ENCODE results near the gene TMED1.
"Not testable (repeated sequence)": the region's sequence is repeated elsewhere in the genome, so short reads cannot be mapped to it uniquely, and the experiment has no call there.

The TMED1 gene, protein sequence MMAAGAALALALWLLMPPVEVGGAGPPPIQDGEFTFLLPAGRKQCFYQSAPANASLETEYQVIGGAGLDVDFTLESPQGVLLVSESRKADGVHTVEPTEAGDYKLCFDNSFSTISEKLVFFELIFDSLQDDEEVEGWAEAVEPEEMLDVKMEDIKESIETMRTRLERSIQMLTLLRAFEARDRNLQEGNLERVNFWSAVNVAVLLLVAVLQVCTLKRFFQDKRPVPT

GRCh38 chr19:10835754-10836478, at the start of gene TMED1:
TMED1 (minus strand) TSS chr19:10836212; CDS start chr19:10836191, 21 bp downstream.
- DNase-seq = peak; percentile 100

DNA sequence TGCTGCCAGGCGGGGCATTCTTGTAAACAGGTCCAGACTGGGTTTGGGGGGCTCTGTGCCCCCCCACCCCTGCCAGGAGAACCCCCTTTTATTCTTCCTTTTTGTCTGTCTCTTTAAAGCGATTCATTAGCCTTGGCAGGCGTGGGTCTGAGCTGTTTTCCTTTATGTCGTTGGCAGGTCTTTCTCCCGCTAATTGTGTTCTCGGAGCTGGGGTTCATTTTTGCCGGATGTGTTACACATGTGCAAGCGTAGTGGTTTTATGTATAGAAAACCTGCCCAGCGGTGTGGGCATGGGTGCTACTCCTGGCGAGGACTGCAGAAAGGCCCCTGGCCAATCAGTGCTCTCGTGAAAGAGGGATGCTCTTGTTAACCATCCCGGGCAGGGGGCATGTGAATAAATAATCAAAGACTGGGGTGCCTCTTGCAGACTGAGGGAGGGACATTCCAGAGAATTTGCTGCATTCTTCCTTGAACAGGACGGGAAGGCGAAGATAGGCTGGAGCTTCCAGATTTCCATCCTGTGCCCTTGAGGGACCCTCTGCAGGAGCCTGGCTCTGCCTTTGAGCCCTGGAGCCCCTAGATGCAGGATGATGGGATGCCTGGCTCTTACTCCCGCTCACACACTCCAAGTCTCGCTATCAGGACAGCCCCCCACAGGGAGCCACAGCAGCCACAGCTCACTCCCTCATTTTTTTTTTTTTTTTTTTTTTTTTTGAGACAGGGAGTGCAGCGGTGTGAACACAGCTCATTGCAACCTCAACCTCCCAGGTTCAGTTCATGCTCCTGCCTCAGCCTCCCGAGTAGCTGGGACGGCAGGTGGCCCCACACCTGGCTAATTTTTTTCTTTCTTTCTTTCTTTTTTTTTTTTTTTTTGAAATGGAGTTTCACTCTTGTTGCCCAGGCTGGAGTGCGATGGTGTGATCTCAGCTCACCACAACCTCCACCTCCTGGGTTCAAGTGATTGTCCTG, 49.5 kb upstream of the TMED1 start:
- no peak for DNase-seq

DNA sequence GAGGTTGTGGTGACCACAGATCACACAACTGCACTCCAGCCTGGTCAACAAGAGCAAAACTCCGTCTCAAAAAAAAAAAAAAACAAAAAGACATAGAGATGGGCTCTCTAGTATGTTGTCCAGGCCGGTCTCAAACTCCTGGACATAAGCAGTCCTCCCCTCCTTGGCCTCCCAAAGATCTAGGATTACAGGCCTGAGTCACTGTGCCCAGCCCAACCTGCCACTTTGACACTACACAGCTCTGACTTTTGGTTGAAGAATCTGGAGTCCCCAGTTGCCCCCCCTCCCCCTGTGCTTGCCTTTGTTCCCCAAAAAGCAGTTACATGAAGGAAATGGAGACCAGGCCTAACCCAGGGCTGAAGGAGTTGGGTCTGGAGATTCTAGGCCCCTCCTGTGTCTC, 48.3 kb upstream of the TMED1 start:
- no peak for DNase-seq

DNA sequence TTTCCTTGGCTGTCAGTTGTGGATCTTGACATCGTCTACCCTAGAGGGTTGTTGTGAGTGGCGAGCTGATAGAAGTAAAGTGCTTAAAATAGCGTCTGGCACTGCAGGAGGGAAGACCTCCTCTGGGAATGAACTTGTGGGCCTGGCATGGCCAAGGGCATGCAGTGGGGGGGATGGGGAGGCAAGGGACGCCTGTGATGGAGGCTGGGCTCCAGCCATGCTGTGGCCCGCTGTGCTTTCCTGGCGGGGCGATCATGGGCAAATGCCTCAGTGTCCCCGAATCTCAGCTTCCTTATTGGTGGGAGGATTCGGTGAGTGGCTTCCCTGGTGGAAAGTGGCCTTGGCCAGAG, 46.1 kb upstream of the TMED1 start:
- no peak for DNase-seq

DNA sequence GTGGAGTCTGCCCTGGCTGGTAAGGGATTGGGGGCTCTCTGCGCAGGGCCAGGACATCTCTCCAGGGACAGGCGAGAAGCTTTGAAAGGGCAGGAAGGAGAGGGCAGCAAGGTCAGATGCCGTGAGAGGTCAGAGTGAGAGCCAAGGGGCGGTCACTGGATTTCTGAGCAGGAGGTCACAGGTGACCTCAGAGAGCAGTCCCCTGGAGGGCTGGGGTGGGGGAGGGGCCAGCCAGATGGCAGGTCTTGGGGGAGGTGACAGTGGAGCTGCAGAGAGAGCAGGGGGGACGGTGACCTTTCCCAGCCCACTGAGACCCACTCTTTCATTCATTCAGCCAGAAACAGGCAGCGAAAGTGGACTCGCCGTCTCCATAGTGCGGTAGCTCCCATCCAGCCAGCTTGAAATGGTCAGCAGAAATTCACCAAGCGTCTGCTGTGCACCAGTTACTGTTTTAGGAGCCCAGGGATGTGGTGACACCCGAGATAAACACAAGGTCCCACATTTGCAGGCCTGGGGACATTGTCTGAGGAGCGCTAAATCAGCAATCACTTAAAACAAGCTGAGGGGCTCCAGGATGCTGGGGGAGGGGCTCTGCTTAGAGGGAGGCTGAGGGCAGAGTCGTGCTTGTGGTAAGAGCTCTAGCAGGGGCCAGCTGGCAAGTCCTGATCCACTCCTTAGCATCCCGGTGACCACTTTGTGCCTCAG, 45.5 kb upstream of the TMED1 start:
- DNase-seq = no peak

DNA sequence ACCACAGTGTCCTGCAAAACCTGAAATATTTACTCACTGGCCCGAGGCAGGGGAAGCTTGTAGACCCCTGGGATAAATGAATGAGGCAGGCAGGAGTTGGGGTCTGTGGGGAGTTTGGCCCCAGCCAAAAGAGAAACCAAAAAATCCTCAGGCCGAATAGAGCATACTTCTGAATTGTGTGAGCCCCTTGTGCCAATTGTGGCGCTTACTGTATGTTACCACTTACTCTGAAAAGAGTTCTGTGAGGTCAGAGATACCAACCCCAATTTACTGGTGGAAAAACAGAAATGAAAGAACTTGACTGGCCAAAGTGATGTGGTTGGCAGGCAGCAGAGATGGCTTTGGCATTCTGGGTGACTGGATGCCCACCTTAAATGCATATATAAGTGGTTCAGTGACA, 42.2 kb upstream of the TMED1 start:
- DNase-seq = no peak

DNA sequence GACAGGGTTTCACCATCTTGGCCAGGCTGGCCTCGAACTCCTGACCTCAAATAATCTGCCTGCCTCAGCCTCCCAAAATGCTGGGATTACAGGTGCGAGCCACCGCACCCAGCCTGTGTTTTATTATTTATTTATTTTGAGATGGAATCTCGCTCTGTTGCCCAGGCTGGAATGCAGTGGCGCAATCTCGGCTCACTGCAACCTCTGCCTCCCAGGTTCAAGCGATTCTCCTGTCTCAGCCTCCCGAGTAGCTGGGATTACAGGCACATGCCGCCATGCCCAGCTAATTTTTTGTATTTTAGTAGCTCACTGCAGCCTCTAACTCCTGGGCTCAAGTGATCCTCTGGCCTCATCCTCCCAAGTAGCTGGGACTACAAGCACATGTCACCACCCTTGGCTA, 41.6 kb upstream of the TMED1 start:
- not testable (repeated sequence) for DNase-seq

- DNase-seq = no peak
Observed at GRCh38 chr19:10876459-10877240, 40.6 kb upstream of the TMED1 start.

DNA sequence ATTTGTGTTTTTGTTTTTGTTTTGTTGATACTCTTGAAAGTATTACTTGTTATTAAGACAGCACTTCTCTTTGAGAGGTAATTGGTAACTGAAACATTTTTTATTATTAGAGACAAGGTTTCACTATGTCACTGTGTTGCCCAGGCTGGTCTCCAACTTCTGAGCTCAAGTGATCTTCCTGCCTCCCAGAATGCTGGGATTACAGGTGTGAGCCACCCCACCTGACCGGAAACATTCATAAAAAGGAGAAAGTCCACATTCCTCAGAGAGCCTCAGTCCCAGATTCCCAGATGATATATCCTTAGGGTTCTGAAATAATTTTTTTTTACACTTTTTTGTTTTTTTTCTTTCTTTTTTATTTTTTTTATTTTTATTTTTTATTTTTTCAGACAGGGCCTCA, 38.0 kb upstream of the TMED1 start:
- no peak for DNase-seq

GRCh38 chr19:10872546-10873107, 36.6 kb upstream of the TMED1 start:
- DNase-seq = no peak

DNA sequence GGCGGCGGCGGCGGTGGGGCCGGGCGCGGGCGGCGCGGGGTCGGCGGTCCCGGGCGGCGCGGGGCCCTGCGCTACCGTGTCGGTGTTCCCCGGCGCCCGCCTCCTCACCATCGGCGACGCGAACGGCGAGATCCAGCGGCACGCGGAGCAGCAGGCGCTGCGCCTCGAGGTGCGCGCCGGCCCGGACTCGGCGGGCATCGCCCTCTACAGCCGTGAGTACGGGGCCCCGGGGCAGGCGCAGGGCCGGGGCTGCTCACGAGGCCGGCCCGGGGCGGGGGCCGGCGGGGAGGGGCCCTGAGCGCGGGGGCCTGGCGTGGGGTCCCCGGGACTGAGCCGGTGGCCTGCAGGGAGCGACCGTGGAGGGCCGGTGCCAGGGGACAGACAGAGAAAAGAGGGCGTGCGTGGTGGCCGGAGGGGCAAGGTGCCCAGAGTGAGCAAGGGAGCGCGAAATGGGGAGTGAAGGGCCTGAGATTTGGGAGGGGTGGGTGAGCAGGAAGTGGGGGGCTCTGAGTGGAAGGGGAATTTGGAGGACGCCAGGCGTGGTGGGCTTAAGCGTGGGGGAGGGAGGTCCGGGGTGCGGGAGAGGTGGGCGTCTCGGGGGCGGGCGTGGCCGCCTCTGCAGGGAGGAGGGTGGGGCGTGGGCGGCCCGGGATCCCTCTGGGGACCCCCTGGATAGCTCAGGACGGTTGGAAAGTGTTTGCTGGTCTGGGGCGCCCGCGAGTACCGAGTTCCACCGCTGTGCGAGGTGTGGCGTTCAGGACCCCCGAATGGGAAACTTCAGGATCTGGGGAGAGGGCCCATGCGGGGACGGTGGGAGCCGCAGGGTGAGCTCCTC, 35.9 kb upstream of the TMED1 start:
- DNase-seq = no peak

- peak; percentile 99 for DNase-seq
Observed at GRCh38 chr19:10870955-10871603, 35.1 kb upstream of the TMED1 start, which contains the start of gene CARM1. CARM1 (plus strand) TSS chr19:10871553; CDS start chr19:10871703, 150 bp downstream.

- DNase-seq = no peak
Observed at GRCh38 chr19:10870501-10870954, 34.5 kb upstream of the TMED1 start.

DNA sequence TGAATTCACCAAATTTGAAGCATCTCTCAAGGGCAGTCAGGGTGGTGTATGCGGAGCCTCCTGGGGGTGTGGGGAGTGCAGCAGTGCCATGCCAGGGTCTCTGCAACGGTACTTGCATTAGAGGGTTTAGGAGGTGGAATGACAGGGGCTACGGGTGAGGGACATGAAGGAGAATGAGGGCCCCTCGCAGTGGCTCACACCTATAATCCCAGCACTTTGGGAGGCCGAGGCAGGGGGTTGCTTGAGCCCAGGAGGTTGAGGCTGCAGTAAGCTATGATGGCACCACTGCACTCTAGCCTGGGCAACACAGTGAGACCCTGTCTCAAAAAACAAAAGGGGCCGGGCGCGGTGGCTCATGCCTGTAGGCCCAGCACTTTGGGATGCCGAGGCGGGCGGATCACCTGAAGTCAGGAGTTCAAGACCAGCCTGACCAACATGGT, 33.9 kb upstream of the TMED1 start:
- DNase-seq = not testable (repeated sequence)

DNA sequence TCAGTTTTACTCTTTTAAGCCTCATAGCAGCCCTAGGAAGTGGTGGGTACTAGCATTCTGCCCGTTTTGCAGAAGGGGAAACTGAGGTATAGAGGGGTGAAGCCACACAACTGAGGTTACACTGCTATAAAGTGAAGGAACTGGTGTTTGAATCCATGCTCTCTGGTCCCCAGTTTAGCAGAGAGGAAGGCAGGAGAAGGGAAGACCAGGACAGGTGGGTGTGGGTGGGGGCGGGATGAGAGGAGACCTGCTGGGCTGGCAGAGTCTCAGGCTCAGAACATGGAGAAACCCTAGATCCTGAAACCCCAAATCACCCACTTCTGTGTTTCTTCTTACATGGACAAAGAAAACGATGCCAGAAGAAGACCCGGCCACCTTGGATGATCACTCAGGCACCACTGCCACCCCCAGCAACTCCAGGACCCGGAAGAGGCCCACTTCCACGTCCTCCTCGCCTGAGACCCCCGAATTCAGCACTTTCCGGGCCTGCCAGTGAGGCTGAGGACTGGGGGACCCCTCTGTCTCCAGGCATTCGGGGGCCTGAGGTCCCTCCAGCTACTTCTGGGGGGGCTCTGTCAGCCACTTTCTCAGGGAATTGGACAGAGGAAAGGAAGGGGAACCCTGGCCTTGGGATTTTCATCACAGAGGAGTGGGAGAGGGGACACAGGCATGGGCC, 33.0 kb upstream of the TMED1 start:
- no peak for DNase-seq

- DNase-seq = no peak
Observed at GRCh38 chr19:10866495-10866894, 30.5 kb upstream of the TMED1 start.

DNA sequence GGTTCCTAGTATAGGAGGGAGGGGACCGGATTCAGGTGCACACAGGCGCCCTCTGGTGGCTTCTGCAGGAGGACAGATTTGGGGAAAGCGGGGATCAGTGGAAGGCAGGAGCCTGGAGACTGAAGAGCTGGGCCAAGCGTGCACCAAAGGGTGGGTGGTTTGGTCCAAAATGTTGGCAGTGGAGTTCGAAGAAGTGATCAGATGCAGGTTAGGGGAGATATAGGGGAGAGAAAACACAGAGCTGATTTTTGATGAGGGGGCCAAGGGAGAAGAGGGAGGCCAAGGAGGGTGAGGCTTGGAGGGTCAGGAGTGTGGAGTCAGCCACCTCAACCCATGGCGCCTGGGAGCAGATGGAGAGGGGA, 28.5 kb upstream of the TMED1 start:
- peak; percentile 68 for DNase-seq

DNA sequence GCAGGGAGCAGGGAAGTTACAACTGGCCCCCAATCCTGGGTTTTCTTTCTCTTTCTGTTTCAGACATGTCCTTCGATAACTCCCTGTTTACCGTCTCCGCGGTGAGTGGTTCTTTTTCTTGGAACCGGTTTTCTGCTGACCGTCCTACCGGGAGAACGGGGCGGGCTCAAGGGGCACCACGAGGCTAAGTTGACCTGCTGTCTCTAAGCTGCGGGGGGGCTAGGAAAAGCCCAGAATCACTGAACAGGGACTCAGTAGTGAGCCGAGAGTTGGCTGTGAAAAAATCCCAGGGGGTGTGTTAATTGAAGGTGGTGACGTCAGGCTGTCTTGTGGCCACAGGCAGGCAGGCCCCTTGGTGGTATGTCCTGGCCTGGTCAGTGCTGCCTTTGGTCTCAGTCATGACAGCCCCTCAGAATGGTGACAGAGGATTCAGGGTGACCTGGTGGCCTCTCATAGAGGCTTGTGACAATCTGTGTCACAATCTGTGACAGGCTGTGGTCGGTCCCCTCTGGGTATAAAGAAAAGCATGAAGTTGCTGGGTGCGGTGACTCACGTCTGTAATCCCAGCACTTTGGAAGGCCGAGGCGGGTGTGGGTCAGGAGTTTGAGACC, 27.2 kb upstream of the TMED1 start:
- DNase-seq = no peak

- no peak for DNase-seq
Observed at GRCh38 chr19:10862561-10863106, 26.6 kb upstream of the TMED1 start.
